Measurements from ENCODE around the gene CLCNKB. TPM values are rescaled to one million over a fixed set of nuclear protein-coding genes. Genes with fewer than 3 reads are reported as not detected.

CLCNKB gene
- total and polyA plus RNA-seq, 2 of the 13 experiments (the other 11 are each of a cell fraction or from before 2014, with no cell fraction given), result 0.04 TPM; not detected in 1

- TF ChIP-seq TCF12 (IDR thresholded peaks at IDR 0.05) (no peak), TCF12 (CRISPR knock-in tag; IDR thresholded peaks at IDR 0.05) (no peak), ZNF580 (CRISPR knock-in tag; IDR thresholded peaks at IDR 0.05; ENCODE audit: borderline replicate concordance, low read depth) (peak; percentile 36; the same call in 1 of the 2 replicates), XRCC5 (optimal IDR thresholded peaks at IDR 0.05; ENCODE audit: low read length) (peak; percentile 75), ZNF615 (CRISPR knock-in tag; IDR thresholded peaks at IDR 0.05; ENCODE audit: borderline replicate concordance) (no peak), ISX (CRISPR knock-in tag; conservative IDR thresholded peaks at IDR 0.05) (no peak), TEAD3 (CRISPR knock-in tag; optimal IDR thresholded peaks at IDR 0.05; ENCODE audit: borderline replicate concordance) (peak; percentile 65), ZNF816 (CRISPR knock-in tag; IDR thresholded peaks at IDR 0.05; ENCODE audit: borderline replicate concordance) (no peak), ZNF260 (CRISPR knock-in tag; IDR thresholded peaks at IDR 0.05; ENCODE audit: borderline replicate concordance, low read depth) (no peak), ZBTB8A (CRISPR knock-in tag; IDR thresholded peaks at IDR 0.05; ENCODE audit: borderline replicate concordance, low read depth) (no peak), HOXA7 (CRISPR knock-in tag; IDR thresholded peaks at IDR 0.05) (no peak), CEBPZ (IDR thresholded peaks at IDR 0.05; ENCODE audit: low read length) (no peak), ZNF607 (CRISPR knock-in tag; IDR thresholded peaks at IDR 0.05; ENCODE audit: borderline replicate concordance) (peak; percentile 40; the same call in 1 of the 2 replicates), GMEB2 (CRISPR knock-in tag; IDR thresholded peaks at IDR 0.05; ENCODE audit: low read depth) (no peak), NR2F1 (CRISPR knock-in tag; IDR thresholded peaks at IDR 0.05) (no peak), ZNF276 (CRISPR knock-in tag; IDR thresholded peaks at IDR 0.05; ENCODE audit: low read depth) (no peak), HMGA1 (CRISPR knock-in tag; conservative IDR thresholded peaks at IDR 0.05) (no peak), KLF16 (CRISPR knock-in tag; IDR thresholded peaks at IDR 0.05) (no peak), BRD4 (CRISPR knock-in tag; IDR thresholded peaks at IDR 0.05) (no peak), PAWR (CRISPR knock-in tag; IDR thresholded peaks at IDR 0.05; ENCODE audit: borderline replicate concordance) (no peak), ZFP1 (CRISPR knock-in tag; IDR thresholded peaks at IDR 0.05) (no peak)
These were observed 48.8 kb upstream of the CLCNKB start (continued) for GRCh38 chr1:15994590-15995351.

All from HepG2 (cell line).